Measurements from ENCODE around the gene TPSAB1. TPM values are rescaled to one million over a fixed set of nuclear protein-coding genes. Genes with fewer than 3 reads are reported as not detected.

The TPSAB1 gene
- not detected in 2 replicates for total RNA-seq

DNA sequence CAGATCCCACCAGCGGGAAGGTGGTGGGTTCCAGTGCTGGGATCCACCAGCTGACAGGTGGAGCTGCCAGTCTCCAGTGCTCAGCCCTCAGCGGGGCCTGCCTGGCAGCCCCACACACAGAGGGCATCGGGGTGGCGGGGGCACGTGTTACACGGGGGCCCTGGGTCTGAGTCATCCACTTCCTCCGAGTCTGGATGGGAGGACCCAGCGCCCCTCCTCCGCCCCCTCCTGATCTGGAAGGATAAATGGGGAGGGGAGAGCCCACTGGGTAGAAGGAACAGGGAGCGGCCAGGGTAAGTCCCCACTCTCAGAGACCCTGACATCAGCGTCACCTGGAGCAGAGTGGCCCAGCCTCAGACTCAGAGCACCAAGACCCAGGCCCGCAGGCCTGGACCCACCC is at the start of gene TPSAB1:
TSS of gene TPSAB1 (plus strand) at position 270 of the 400 bp plus-strand sequence. CDS start 234 bp downstream, outside the sequence.

DNA sequence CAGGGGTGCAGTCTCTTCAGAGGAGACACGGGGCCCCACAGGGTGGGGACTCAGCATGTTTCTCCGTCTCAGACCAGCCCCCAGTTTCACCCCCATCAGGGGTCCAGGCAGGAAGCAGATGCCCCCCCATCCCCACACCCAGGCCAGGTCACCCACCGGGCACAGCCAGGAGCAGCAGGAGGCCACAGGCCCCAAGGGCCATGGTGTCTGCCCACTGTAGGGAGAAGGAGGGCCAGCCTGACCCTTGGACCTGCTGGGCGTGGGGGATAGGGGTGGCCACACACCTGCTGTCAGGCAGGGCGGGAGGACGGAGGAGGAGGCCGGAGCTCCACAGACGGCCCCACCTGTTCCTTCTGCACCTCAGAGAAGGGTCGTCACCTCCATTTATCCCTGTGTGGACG is 15.5 kb upstream of the TPSAB1 start, which contains the start of gene TPSG1:
TSS of gene TPSG1 (minus strand) at position 218 of the 401 bp plus-strand sequence. CDS start at position 202, 16 bp downstream.

DNA sequence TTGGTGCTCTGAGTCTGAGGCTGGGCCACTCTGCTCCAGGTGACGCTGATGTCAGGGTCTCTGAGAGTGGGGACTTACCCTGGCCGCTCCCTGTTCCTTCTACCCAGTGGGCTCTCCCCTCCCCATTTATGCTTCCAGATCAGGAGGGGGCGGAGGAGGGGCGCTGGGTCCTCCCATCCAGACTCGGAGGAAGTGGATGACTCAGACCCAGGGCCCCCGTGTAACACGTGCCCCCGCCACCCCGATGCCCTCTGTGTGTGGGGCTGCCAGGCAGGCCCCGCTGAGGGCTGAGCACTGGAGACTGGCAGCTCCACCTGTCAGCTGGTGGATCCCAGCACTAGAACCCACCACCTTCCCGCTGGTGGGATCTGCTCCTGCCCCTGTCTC is 10.4 kb upstream of the TPSAB1 start, which contains the start of gene TPSB2:
TSS of gene TPSB2 (minus strand) at position 101 of the 387 bp plus-strand sequence. CDS start 233 bp downstream, outside the sequence.

DNA sequence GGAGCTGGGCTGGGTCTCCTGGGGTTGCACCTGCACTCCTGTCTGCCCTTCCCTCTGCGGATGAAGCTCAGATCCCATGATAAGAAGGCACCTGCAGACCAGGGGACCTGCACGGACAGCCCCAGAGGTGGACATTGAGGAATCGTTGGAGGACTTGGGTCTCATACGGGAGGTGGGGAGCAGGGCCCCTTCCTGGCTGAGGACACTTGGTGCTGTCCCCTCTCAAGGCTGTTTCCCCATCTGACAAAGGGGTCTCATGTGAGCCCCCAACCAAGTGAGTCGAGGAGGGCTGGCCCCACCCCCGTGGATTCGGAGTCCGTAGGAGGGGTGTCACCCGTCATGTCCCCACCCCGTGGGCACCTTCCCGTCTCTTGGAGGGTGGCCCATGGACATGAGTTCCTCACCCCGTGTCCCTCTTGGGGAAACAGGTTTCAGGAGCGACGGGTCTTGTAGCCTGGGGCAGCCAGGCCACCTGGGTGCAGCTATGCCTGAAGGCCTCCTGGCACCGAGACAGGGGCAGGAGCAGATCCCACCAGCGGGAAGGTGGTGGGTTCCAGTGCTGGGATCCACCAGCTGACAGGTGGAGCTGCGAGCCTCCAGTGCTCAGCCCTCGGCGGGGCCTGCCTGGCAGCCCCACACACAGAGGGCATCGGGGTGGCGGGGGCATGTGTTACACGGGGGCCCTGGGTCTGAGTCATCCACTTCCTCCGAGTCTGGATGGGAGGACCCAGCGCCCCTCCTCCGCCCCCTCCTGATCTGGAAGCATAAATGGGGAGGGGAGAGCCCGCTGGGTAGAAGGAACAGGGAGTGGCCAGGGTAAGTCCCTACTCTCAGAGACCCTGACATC is 15.0 kb downstream of the TPSAB1 start, which contains the start of gene TPSD1:
TSS of gene TPSD1 (plus strand) at position 794 of the 847 bp plus-strand sequence. CDS start 212 bp downstream, outside the sequence.

Other genes starting within 250 kb of the TPSAB1 start
- not detected in 2 replicates for gene SSTR5, start 168.0 kb upstream of the TPSAB1 start, total RNA-seq
- gene C1QTNF8, start 144.5 kb upstream of the TPSAB1 start, total RNA-seq: not detected in 2 replicates
- 3.7 and 36.5 TPM in 2 replicates for gene CACNA1H, start 87.6 kb upstream of the TPSAB1 start, total RNA-seq
- not detected in 2 replicates for gene TPSG1, start 15.4 kb upstream of the TPSAB1 start, total RNA-seq
- not detected in 2 replicates for gene TPSB2, start 10.5 kb upstream of the TPSAB1 start, total RNA-seq
- not detected in 2 replicates for gene TPSD1, start 15.4 kb downstream of the TPSAB1 start, total RNA-seq
- 76.8 and 145 TPM in 2 replicates for gene UBE2I, start 68.9 kb downstream of the TPSAB1 start, total RNA-seq
- 1.5 and 1.6 TPM in 2 replicates for gene BAIAP3, start 92.9 kb downstream of the TPSAB1 start, total RNA-seq
- gene TSR3, start 111.2 kb downstream of the TPSAB1 start, total RNA-seq: 68.2 and 103 TPM in 2 replicates
- gene GNPTG, start 111.2 kb downstream of the TPSAB1 start, total RNA-seq: 36.2 and 92.5 TPM in 2 replicates
- gene UNKL, start 174.0 kb downstream of the TPSAB1 start, total RNA-seq: 9.6 and 13.7 TPM in 2 replicates
- gene UQCC4, start 180.0 kb downstream of the TPSAB1 start, total RNA-seq: 16.6 and 18.3 TPM in 2 replicates
- not detected in 2 replicates for gene PERCC1, start 190.4 kb downstream of the TPSAB1 start, total RNA-seq
- gene CCDC154, start 203.9 kb downstream of the TPSAB1 start, total RNA-seq: 0.16 and 2.2 TPM in 2 replicates
- 90.0 and 174 TPM in 2 replicates for gene CLCN7, start 234.3 kb downstream of the TPSAB1 start, total RNA-seq
- 0.13 TPM in 1 of 2 replicates, not detected in the other for gene PTX4, start 248.2 kb downstream of the TPSAB1 start, total RNA-seq